HG02981 (cell line): ENCODE measurements around the gene KHK.
A peak's percentile ranks its signal among the peaks of the same experiment; 100 is the strongest.

Experiments
- ATAC-seq: cut with Tn5 transposase; IDR thresholded peaks from one replicate; pipeline ENCODE4 v1.9.1; 2021; ENCODE audit warnings: mild to moderate bottlenecking, moderate library complexity; ENCODE audit not compliant: unreplicated experiment

Gene KHK

DNA sequence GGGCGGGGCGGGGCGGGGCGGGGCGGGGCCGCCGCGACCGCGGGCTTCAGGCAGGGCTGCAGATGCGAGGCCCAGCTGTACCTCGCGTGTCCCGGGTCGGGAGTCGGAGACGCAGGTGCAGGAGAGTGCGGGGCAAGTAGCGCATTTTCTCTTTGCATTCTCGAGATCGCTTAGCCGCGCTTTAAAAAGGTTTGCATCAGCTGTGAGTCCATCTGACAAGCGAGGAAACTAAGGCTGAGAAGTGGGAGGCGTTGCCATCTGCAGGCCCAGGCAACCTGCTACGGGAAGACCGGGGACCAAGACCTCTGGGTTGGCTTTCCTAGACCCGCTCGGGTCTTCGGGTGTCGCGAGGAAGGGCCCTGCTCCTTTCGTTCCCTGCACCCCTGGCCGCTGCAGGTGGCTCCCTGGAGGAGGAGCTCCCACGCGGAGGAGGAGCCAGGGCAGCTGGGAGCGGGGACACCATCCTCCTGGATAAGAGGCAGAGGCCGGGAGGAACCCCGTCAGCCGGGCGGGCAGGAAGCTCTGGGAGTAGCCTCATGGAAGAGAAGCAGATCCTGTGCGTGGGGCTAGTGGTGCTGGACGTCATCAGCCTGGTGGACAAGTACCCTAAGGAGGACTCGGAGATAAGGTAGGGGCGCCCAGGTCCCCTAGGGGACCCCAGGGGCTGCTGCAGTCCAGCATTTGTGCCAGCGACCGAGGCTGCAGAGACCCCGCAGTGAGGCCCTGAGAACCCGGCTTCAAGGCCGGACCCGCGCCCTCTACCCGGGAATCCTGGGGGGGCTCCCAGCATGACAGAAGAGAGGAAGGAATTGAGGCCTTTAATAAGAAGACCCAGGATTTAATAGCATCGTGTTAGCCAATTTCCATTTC is at the start of gene KHK:
Gene KHK (plus strand): TSS at position 49 of the 870 bp plus-strand sequence. CDS start 488 bp downstream, at position 537.
- peak; percentile 2 for ATAC-seq

- ATAC-seq: no peak
Measured at GRCh38 chr2:27038012-27038411, 48.6 kb upstream of the KHK start.

- ATAC-seq: no peak
Measured at GRCh38 chr2:27038631-27039339, 47.8 kb upstream of the KHK start.

DNA sequence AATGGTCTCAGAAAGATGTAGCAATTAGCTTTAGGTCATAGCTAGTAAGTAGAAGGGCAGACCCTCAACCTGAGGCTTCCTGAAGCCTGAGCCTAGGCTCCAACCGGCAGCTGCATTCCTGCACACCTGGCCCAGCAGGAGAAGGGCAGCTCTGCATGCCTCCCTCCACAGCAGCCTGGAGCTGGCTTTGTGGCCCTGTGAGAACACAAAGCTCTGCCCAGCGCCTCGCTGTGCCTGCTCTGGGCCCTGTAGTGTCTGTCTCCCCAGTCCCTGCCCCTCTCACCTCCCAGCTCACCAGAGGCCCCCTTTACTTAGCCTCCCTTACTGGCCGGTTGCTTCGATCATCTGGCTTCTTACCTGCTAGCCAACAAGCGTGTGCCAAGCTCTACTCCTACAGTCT is 47.1 kb upstream of the KHK start:
- ATAC-seq: no peak

DNA sequence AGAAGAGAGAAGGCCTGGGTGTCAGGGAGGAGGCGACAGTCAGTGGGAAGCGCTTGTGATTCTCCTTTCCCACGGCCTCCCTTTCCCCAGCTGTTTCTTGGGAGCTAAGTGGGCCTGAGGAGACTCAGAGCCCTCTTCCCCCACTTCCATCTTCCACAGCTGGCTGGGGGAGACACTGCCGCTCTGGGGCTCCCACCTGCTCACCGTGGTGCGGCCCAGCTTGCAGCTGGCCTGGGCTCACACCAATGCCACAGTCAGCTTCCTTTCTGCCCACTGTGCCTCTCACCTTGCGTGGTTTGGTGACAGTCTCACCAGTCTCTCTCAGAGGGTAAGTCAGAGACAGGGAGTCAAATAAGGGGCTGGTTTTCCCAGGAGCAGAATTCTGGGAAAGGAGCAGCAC is 46.7 kb upstream of the KHK start:
- ATAC-seq: no peak

- ATAC-seq: no peak
Measured at GRCh38 chr2:27040282-27040681, 46.3 kb upstream of the KHK start.

- no peak for ATAC-seq
Measured at GRCh38 chr2:27041752-27042151, 44.8 kb upstream of the KHK start.

- no peak for ATAC-seq
Measured at GRCh38 chr2:27042159-27042661, 44.4 kb upstream of the KHK start.

DNA sequence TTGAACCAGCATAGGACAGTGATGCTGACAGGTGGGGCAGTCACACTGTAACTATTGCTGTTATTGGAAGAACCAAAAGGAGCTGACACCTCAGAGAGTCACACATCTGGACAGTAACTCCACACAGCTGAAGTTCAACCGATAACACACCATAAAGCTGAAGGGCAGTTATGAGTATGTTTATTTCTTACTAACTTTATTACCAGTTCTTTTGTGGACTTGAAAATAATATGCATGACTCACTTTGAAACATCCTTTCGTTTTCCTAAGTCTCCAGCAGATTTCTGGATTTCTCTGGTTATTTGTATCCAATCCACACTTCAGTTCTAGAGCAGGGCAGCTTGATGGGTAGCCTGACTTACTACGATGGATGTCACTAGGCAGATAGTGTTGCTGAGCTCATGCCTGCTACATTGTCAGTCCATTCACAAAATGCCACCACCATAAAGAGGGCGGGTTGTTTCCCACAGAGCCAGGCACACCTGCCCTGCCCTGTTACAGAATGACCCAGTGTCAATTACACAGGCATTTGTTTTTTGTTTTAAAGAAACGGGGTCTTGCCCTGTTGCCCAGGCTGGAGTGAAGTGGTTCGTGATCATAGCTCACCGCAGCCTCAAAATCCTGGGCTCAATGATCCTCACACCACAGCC is 43.5 kb upstream of the KHK start:
- ATAC-seq: no peak

DNA sequence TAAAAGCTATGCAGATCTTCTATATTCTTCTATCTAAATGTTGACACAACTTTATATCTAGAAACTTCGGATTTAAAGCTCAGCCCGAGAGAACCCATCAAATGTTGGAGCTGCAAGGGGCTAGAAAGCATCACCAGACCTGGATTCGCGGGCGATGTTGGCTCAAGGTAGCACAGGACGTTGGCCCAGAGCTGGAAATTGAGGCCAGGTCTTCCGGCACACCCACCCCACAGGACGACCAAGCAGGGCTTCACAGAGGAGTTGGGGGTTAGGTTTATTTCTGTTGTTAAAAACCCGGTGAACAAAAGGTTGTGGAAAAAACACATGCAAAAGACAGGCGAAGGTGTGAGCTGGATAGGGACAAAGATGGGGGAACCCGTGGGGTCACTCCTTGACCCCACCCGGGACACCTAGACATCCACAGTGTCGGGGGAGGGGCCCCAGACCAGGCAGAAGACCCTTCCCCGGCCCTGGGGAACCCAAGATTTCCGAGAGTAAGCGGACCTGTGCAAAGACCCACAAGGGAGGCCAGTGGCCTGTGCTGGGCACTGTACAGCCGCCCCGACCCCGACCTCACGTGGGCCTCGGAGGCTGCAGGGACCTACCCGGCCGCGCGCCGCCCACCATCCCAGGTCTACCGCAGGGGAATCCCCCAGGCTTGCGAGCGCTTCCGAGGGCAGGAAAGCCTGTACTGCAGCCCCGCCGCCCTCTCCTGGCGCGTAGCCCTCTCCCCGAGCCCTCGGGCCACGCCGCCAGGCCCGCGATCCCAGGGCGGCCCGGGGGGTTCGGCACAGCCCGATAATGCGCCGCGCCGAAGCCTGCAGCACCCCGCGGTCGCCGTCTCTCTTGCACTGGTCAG is 36.9 kb upstream of the KHK start:
- ATAC-seq: peak; percentile 16

GRCh38 chr2:27050281-27050995 is 36.1 kb upstream of the KHK start:
- ATAC-seq: peak; percentile 53

DNA sequence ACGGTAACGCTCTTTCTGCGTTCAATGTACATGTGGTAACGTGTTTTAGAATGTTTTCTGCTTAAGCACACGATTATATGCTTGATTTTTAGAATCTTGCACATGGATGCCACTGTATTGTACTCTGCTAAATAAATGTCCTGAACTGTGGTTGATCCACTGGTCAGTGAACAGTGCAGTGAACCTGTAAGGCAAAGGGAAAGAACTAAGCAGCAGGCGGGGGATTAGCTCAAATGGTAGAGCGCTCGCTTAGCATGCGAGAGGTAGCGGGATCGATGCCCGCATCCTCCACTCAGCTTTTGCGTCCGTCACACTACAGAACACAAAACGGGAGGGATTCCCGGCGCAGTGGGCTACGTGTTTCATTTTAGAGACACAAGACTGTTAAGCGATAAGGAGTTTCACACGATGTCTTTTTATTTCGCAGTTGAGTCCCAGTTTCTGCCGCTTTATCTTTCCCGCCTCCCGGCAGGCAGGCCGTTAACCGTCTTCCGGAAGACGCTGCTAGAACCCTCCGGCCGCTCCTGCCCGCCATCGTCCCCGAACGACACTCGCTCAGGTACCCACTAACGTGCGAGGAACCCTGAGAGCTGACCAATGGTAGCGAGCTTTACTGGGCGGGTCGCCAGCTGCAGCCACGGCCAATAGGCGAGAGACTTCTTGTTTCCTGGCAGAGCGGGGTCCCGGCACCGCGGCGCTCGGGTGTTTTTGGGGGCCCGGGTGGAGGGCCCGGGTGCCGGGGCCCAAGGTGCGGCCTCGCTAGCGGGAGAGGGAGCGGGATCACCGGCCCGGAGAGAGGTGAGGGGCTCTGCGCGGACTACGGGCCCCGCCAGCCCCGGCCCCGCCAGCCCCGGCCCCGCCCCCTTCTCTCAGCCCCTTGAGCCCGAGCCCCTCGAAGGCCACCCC is 35.3 kb upstream of the KHK start, which contains the start of gene AGBL5:
Gene AGBL5 (plus strand): TSS at position 673 of the 906 bp plus-strand sequence. CDS start 1,291 bp downstream, outside the sequence.
- peak; percentile 70 for ATAC-seq

DNA sequence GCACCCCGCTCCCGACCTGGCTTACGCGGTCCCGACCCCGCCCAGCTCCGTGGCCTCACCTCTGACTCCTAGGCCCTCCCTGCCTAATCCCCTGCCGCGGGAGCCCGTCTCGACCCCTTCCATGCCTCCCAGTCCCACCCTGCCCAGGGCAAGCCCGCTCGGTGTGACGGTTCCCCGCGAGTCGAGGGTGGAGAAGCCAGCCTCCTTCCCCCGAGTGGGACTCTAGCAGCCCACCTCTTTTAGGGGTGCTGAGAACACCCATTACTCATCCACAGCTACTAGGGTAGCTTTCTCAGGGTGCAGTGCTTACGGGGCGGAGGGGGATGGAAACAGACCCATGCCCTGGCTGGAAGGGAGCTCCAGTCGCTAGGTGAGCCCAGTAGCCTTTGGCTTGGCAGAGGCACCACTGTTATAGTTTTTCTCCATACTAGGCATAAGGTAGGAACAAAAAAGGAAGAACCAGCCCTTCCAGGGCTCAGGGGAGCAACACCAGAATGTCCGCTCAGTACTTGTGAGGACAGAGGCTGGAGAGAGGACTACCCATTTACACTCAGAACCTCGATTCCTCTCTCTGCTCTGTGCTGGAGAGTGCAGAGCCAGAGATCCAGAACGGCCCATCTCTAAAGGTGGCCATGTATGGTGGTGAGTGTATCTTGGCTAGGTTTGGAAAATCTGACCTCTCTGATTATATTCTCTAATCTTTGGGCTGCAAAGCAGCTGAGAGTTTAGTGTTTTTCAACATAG is 34.5 kb upstream of the KHK start:
- no peak for ATAC-seq

DNA sequence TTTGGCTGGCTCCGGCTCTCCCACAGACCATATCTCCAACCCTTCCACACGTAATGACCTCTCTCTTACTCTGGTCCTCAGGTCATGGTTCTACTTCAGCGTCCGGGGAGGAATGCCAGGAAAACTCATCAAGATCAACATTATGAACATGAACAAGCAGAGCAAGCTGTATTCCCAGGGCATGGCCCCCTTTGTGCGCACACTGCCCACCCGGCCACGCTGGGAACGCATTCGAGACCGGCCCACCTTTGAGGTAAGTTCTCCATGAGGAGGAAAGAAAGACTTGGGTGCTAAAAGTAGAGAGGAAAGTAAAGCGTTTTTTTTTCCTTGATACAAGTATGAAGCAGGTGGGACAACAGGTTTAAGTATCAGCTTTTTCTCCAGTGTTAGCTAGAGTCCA is 33.3 kb upstream of the KHK start:
- ATAC-seq: no peak

GRCh38 chr2:27053776-27054175 is 32.8 kb upstream of the KHK start:
- no peak for ATAC-seq

GRCh38 chr2:27054721-27055120 is 31.9 kb upstream of the KHK start:
- no peak for ATAC-seq

GRCh38 chr2:27057184-27057583 is 29.4 kb upstream of the KHK start:
- ATAC-seq: no peak

- no peak for ATAC-seq
Measured at GRCh38 chr2:27058210-27058609, 28.4 kb upstream of the KHK start.
